NK-92 treated with Interleukin-12 subunit alpha and Interleukin-12 subunit beta, amount 100 ng/mL, for 24 hours (cell line): ENCODE results near the gene MYLIP.
"Not testable (repeated sequence)": the region's sequence is repeated elsewhere in the genome, so short reads cannot be mapped to it uniquely, and the experiment has no call there.

Source experiments
- DNase-seq: peaks from one replicate; lab custom pipeline; 2025; lab: John Stamatoyannopoulos, UW

The MYLIP gene

DNA sequence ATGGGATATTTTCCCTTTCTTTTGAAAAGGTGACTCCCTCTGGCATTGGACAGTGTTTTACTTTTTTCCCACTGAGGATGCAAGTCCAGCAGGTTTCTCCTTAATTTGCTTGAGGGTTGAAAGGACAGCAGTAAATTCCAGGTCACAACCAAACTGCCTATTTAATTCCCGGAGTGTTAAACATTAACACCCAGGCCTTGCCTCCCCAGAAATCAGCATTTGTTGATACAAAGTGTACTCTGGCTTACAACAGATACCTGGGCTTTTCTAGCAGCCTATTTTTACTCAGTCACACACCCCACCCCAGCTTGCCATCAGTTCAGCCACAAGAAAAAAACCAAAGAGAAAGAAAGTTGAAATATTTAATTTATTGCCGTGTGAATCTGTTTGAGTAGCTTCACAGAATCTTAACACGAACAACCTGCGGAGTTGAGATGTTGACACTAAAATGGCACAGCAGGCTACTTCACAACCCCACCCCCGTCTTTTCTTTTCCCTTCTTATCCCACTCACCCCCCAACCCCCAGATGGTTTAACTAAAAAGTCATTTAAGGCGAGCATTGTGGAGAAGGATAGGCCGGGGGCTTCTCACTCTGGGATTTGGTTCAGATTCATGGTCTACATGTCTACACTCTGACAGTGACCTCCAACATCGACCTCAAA lies 45.7 kb downstream of the MYLIP start:
- no peak for DNase-seq

DNA sequence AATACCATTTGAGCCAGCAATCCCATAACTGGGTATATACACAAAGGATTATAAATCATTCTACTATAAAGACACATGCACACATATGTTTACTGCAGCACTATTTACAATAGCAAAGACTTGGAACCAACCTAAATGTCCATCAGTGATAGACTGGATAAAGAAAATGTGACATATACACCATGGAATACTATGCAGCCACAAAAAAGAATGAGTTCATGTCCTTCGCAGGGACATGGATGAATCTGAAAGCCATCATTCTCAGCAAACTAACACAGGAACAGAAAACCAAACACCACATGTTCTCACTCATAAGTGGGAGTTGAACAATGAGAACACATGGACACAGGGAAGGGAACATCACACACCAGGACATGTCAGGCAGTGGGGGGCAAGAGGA lies 47.7 kb downstream of the MYLIP start:
- DNase-seq: not testable (repeated sequence)

DNA sequence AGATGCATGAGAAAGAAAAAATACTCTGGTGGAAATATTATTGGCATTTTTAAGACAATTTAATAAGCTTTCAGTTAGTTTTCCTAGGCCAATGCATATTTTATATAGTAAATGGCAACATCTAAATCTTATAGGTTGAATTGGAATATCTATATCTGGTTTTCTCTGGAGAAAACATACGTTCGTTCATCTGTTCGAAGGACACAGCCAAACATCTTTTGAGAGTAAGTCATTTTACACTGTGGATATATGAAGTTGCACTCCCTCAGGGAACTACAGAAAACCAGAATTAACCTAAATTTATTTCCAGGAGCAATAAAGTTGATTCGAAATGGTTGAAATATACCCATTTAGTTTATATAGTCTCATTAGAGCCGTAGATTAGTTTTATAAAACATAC lies 49.0 kb downstream of the MYLIP start:
- DNase-seq: no peak

DNA sequence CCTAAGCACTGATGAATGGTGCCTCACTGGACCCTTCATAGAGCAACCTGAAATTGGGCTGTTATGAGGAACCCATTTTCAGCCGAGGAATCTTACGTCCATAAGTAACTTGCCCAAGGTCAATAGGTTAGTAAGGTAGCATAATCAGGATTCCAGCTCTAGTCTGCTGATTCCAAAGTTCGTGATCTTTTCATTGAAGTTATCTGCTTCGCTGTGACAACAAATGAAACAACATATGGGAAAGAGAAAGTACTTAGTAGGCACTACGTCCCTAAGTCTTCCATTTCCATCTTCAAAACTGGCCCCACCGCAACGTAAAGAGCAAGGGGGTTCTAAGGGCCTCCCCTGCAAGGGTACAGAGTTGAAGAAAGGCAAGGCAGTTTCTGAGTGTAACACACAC lies 49.5 kb downstream of the MYLIP start:
- DNase-seq: no peak

DNA sequence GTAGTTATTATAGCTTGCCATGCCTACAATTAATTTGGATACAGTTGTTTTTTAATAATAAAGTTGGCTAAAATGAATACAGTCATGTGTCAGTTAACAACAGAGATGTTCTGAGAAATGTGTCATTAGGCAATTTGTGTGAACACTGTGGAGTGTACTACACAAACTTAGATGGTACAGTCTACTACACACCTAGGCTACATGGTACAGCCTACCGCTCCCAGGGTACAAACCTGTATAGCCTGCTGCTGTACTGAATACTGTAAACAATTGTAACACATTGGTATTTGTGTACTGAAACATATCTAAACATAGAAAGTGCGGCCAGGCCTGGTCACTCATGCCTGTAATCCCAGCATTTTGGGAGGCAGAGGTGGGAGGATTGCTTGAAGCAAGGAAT lies 50.2 kb downstream of the MYLIP start:
- no peak for DNase-seq

DNA sequence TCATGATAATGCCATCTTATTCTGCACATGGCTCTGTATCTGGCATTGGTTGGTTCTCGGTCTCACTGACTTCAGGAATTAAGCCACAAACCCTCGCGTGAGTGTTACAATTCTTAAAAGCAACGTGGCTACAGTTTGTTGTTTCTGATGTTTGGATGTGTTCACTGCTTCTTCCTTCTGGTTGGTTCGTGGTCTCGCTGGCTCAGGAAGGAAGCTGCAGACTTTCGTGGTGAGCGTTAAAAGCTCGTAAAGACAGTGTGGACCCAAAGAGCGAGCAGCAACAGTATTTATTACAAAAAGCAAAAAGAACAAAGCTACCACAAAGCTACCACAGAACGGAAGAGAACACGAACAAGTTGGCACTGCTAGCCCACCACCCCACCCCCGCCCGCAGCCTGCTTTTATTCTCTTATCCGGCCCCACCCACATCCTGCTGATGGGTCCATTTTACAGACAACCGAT lies 51.1 kb downstream of the MYLIP start:
- DNase-seq: no peak

DNA sequence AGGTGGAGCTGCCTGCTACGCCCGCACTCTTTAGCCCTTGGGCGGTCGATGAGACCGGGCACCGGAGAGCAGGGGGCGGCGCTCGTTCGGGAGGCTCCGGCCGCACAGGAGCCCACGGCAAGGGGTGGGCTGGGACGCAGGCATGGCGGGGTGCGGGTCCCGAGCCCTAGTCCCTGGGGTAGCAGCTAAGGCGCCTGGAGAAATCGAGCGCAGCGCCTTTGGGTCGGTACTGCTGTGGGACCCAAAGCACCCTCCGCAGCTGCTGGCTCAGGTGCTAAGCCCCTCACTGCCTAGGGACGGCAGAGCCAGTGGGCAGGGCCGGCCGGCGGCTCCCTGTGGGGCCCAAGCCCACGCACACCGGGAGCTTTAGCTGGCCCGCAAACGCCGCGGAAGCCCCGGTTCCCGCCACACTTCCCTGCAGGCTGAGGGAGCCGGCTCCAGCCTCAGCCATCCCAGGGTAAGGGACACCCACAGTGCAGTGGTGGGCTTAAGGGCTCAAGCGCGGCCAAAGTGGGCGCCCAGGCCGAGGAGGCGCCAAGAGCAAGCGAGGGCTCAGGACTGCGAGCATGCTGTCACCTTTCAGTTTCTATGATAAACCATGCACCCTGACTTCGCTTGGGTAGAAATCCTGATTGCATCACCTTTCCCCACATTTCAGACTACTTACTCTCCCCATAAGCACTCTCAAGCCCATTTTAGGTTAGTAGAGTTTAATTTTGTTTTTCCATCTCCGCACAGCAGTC lies 52.0 kb downstream of the MYLIP start:
- DNase-seq: no peak

DNA sequence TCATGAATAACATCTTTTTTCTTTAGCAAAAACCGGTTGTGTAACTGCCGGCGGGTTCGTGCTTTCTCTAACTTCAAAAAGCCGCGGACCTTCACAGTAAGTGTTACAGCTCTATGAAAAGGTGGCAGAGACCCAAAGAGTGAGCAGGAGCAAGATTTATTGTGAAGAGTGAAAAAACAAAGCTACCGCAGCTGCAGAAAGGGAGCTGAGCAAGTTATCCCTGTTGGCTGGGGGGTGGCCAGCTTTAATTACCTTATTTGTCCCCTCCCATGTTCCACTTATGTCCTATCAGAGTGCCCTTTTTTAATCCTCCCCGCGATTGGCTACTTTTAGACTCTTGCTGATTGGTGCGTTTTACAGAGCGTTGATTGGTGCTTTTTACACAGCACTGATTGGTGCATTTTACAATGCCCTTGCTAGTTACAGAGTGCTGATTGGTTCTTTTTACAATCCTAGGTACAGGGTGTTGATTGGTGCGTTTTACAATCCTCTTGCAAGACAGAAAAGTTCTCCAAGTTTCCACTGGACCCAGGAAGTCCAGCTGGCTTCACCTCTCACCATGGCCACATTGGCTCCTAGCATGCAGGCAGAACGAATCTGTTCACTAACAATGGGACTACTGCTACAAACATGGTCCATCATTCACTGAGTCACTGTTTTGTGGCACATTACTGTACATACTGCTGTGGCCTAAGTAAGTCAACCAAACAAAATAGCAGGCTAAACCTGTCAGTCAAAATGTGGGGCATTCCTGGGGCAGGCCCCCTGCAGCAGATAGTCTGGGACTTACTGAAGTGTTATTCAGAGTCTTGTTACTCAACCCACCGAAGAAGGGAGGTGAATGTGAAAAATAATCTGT lies 52.8 kb downstream of the MYLIP start:
- DNase-seq: no peak

DNA sequence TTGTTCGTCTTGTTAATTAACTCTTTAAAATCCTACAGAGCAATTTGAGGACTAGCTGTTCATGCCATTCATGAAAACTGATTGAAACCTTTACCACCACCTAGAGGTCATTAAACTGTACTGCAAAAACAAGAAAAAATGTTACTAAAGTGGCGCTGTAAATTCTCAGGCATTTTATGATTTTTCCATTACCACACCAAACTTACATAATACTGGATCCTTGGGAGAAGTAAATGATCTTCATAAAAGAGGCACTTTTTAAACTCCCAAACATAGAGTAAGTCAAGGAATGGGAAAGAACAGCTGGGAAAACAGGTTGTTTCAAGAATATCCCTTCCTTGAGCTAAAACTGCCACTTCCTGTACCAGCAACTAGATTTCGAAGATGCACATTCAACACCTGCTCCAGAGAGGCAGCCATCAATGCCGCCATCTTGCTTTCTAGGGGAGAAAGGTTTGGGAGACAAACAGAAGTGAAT lies 54.3 kb downstream of the MYLIP start:
- no peak for DNase-seq

DNA sequence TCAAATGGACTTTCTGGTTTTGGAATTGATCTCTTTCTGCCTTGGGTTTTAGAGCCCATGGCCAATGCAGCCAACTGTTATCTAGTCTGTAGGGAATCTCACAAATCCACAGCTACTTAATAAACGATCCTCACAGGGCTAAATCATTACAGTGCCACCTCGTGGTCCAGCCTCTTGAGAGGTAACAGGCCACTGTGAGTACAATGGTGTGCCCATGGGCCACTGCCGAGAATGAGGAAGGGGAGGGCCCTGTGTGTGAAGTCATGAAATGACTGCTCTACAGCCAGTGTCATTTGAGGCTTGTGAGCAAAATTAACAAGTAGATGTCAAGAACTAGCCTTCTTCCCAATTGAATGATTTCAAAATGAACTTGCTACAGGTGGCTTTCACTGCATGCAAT lies 55.2 kb downstream of the MYLIP start:
- no peak for DNase-seq

DNA sequence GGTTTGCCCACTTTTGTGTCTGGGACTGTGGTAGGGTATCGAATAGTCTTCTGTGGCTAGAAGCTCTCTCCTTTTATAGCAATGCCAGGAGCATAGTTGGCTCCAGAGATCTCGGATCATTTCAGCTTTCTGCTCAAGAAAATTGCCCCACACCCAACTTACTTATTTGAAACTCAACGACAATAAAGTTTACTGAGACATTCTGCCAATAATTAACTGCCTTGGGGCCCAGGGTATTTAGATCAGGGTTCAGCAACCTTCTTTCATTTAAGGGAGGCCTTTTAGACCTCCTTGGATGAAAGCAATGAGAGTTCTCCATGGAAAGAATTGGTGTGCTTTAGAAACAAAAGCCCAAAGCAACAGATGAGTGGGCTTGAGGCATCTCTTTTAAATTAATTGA lies 55.7 kb downstream of the MYLIP start:
- DNase-seq: no peak

DNA sequence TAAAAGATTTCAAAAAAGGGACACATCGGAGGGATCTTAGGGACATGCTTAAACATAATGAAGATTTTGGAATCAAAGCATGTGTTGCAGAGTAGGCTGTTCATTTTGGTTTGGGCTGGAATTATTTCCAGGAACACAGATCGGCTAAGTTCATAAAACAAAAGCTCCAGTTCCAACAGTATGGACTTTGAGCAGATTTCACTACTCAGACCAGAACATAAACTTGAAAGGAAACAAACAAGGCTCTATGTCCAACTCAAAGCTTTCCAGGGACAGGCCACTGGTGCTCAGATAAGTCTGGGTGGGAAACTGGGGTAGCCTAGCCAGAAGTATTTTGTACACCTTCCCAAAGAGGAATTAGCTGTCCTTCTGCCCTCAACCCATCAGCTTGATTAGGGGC lies 58.3 kb downstream of the MYLIP start:
- DNase-seq: no peak

DNA sequence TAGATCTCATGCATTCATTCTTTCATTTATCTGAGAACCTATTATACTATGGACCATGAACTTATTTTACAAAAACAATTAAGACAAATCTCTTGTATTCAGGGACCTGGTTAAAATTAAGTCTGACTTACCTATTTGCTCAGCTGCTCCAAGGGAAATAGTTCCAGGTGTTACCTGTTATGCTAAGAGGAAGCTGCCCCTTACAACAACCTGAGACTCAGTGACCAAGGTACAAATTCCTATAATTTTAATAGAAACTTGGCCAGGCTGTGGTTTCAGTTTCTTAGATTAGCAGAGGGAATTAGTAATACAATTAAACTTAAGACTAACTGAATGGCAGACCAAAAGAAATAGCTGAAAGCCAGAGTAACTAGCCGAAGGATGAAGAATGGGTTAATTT lies 61.3 kb downstream of the MYLIP start:
- DNase-seq: no peak

DNA sequence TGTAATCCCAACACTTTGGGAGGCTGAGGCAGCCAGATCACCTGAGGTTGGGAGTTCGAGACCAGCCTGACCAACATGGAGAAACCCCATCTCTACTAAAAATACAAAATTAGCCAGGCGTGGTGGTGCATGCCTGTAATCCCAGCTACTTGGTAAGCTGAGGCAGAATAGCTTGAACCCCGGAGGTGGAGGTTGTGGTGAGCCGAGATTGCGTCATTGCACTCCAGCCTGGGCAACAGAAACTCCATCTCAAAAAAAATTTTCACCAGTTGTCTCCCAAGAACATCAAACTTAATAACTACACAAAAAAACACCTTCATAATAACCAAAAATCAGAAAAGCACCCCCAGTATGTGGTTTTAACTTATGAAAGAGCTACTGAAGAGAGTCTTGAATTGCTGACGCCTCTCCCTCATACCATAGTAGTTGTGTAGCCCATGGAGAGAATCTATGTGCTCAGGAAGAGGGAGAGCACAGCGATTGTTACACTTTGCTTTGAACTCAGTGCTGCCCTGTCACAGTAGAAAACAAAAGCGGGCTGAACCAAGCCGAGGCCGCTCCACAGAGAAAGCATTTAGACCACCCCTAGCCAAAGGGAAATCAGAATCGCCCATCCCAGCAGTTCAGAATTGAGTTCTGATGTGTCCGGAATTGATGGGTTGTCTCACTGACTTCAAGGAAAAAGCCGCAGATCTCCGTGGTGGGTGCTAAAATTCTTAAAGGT lies 67.5 kb downstream of the MYLIP start:
- no peak for DNase-seq

DNA sequence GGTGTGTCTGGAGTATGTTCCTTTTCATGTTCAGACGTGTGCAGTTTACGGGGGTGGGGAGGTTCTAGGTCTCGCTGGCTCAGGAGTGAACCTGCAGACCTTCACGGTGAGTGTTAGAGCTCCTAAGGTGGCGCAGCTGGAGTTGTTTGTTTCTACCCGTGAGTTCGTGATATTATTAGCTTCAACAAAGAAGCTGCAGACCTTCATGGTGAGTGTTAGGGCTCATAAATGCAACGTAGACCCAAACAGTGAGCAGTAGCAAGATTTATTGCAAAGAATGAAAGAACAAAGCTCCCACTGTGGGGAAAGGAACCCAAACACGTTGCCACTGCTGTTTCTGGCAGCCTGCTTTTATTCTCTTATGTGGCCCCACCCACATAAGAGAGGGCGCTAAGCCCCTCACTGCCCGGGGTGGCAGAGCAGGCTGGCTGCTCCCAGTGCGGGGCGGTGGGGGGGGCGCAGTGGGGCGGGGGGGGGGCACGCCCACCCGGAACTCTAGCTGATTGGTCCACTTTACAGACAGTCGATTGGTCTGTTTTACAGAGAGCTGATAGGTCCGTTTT lies 68.2 kb downstream of the MYLIP start:
- DNase-seq: no peak
